Prostate gland (tissue), 2 donors: ENCODE results near the gene SOHLH2. TPM values are rescaled to one million over a fixed set of nuclear protein-coding genes. Genes with fewer than 3 reads are reported as not detected.

Experiments
- DNase-seq: peaks from one replicate; pipeline ENCODE4 v3.0.0-alpha.2; 2019; ENCODE audit warnings: low spot score
- H3K27ac ChIP-seq, 2 donors: fragments of 200-600 bp; sonication (generic); 2 replicates each; pipeline ENCODE4 v1.5.1; 2017 to 2019
- H3K27me3 ChIP-seq: fragments of 200-600 bp; sonication (generic); replicated peaks from 2 replicates; pipeline ENCODE4 v1.5.1; 2019; ENCODE audit not compliant: insufficient read depth
- H3K36me3 ChIP-seq, 2 donors: fragments of 200-600 bp; sonication (generic); 1 replicate in 1 of 2; 2 replicates in 1 of 2; pipeline versions ENCODE4 v1.5.1 to v1.8.1; 2017 to 2019
- H3K4me1 ChIP-seq: fragments of 200-600 bp; sonication (generic); replicated peaks from 2 replicates; pipeline ENCODE4 v1.5.1; 2019
- H3K4me3 ChIP-seq, 2 donors: fragments of 200-600 bp; sonication (generic); 2 replicates each; pipeline ENCODE4 v1.5.1; 2017 to 2019
- H3K9me3 ChIP-seq: fragments of 200-600 bp; sonication (generic); 2 replicates; pipeline ENCODE4 v1.5.1; 2017
- POLR2A ChIP-seq: fragments of 450-650 bp; IDR thresholded peaks from one replicate; pipeline ENCODE4 v1.6.1; 2016; ENCODE audit warnings: antibody characterized with exemption, mild to moderate bottlenecking
- POLR2AphosphoS5 ChIP-seq: sonication (generic); formaldehyde crosslinking; IDR thresholded peaks from one replicate; pipeline ENCODE4 v1.6.1; 2017; ENCODE audit warnings: antibody characterized with exemption
- WGBS: methylation state at CpG from one replicate; pipeline ENCODE4 v1.1.5; 2018; 5-methylcytosine and 5-hydroxymethylcytosine counted together
- intact Hi-C: fragments of 100-400 bp; cut with DNase I; formaldehyde crosslinking; loops from one replicate; pipeline ENCODE4 v1.14.2; 2022
- total RNA-seq, 2 donors: library from RNA; depleted of rRNA; stranded (reverse); fragments of >200 nt; gene quantifications; one replicate each; pipeline ENCODE4 v1.1.0, GENCODE V29; 2016
- TF ChIP-seq, protein P1 (sequence below), 4 experiments: fragments of 200-600 bp in 2 of 4; fragments of 450-650 bp in 2 of 4; sonication (generic) in 2 of 4; IDR thresholded peaks; 1 replicate in 3 of 4; 2 replicates in 1 of 4; pipeline ENCODE4 v1.5.1; 2016 to 2019; ENCODE audit warnings: antibody characterized with exemption in 4 of 4, mild to moderate bottlenecking in 2 of 4, moderate library complexity in 2 of 4

SOHLH2 gene
- total RNA-seq, 2 donors from 2014 or later, result 2.3 to 5.1 TPM

DNA sequence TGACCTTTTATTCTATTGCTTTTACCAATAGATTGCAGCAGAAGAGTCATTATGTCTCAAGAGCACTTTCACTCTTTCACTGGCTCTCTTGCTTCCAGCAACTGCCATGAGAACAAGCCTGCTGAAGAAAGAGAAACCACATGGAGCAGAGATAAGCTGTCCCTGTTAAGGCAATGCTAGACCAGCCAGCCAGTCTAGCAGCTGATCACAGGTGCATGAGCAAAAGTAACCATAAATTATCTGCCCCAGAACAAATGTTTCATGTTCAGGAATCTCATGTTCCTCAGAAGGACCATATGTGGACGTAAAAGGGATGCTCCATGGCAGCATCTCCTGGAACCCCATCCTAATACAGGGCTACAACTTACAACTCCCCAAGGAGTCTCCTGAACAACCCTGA, 62.8 kb downstream of the SOHLH2 start:
- Histone ChIP-seq H3K36me3 (no peaks in the 10 kb centered on the region), H3K4me3 (no peak overlapping the region), H3K27me3 (no peaks in the 10 kb centered on the region), H3K9me3 (no peaks in the 10 kb centered on the region), H3K27ac (no peak overlapping the region), H3K4me1 (no peaks in the 10 kb centered on the region)
- DNase-seq, result no peak
- TF ChIP-seq POLR2AphosphoS5 (no peak), POLR2A (no peak)
- TF ChIP-seq, protein P1, sequence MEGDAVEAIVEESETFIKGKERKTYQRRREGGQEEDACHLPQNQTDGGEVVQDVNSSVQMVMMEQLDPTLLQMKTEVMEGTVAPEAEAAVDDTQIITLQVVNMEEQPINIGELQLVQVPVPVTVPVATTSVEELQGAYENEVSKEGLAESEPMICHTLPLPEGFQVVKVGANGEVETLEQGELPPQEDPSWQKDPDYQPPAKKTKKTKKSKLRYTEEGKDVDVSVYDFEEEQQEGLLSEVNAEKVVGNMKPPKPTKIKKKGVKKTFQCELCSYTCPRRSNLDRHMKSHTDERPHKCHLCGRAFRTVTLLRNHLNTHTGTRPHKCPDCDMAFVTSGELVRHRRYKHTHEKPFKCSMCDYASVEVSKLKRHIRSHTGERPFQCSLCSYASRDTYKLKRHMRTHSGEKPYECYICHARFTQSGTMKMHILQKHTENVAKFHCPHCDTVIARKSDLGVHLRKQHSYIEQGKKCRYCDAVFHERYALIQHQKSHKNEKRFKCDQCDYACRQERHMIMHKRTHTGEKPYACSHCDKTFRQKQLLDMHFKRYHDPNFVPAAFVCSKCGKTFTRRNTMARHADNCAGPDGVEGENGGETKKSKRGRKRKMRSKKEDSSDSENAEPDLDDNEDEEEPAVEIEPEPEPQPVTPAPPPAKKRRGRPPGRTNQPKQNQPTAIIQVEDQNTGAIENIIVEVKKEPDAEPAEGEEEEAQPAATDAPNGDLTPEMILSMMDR (IDR thresholded peaks at IDR 0.05), result no peak
- intact Hi-C loops, result loop anchor here (10.0 kb wide), 1 partner anchor 123 kb away; no protein-coding TSS in a partner anchor
- 93% methylated on average over 1 of the region's 1 CpG for WGBS

DNA sequence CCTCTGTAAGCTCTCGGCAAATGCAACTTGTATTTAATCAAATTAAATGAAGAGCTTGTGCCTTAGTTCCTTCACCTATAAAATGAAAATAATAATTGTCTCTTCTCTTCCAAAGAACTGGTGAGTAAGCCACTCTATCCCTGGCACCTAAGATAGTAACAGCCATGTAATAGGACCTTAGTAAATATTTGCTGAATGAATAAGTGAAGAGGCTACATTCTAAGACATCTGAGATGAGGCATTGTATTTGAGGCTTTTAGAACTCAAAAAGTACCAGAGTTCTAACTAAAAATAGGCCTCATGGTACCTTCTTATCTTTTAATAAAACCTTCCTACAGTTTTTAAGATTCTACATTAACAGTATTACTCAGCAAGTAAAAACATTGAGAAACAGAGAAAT, 65.9 kb downstream of the SOHLH2 start:
- no peaks in the 10 kb centered on the region for H3K36me3 ChIP-seq
- H3K9me3 ChIP-seq, result no peaks in the 10 kb centered on the region
- no peak overlapping the region for H3K27ac ChIP-seq
- TF ChIP-seq, protein P1 (IDR thresholded peaks at IDR 0.05), result no peak
- TF ChIP-seq POLR2A, result no peak
- no peak for TF ChIP-seq POLR2AphosphoS5
- H3K27me3 ChIP-seq, result no peaks in the 10 kb centered on the region
- H3K4me1 ChIP-seq, result no peaks in the 10 kb centered on the region
- DNase-seq, result no peak
- no peak overlapping the region for H3K4me3 ChIP-seq
- intact Hi-C loops, result no loop called here
- 59% methylated on average over 1 of the region's 1 CpG for WGBS

DNA sequence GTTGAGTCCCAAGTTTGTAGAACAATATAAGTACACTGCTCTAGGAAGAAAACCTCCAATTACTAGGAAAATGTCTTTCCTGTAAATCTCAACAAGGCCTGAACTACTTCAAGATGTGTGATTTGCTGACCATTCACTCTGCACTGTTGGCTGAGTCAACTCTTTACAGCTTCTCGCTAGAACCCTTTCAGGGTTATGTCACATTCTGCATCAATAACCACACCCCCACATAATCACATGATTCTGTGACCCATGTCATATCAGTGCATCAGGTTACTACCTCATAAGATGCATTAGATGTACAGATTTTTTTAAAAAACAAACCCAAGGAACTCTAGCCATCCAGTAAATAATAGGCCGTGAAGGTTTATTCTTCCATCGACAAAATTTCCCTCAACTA, 67.0 kb downstream of the SOHLH2 start:
- Histone ChIP-seq H3K4me3 (no peak overlapping the region), H3K9me3 (no peaks in the 10 kb centered on the region), H3K27ac (no peak overlapping the region), H3K36me3 (no peaks in the 10 kb centered on the region), H3K27me3 (no peaks in the 10 kb centered on the region), H3K4me1 (no peaks in the 10 kb centered on the region)
- no peak for DNase-seq
- TF ChIP-seq POLR2AphosphoS5 (no peak), POLR2A (no peak)
- TF ChIP-seq, protein P1 (IDR thresholded peaks at IDR 0.05), result no peak
- intact Hi-C loops, result no loop called here
- 92% methylated on average over 3 of the region's 3 CpGs for WGBS

DNA sequence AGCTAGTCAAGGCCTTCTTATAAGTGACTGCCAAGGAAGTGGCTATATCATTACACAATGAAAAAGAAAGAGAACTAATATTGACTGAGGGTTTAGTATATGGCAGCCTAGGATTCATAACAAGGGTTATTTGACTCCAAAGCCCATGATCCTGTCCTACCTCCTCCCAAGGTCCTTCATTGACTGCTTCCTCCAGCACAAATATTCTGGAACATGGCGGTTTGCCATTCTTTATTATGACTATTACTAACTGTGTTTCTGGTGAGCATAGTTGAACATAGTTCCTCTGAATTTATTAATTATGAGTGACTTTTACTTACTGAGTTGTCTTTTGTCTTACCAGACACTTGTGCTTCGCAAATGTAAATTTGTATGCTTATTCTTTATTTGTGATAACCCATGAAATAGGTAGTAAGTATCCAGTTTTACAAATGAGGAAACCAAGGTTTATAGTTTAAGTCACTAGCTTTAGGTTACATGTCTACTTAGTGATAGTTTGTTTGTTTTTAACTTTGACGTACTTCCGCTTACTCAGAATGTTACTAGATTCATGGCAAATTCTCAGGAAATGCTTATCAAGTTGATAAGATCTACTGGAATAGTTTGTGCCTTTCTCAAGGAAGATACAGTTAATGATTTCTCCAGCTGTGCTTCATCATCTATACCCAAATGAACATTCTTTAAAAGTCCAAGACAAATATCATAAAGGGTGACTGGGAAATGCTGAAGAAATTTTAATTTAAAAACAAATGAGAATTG, 67.7 kb downstream of the SOHLH2 start:
- no peaks in the 10 kb centered on the region for H3K9me3 ChIP-seq
- intact Hi-C loops, result no loop called here
- no peaks in the 10 kb centered on the region for H3K4me1 ChIP-seq
- TF ChIP-seq, protein P1 (IDR thresholded peaks at IDR 0.05), result no peak
- no peak for TF ChIP-seq POLR2AphosphoS5
- no peak for TF ChIP-seq POLR2A
- H3K27ac ChIP-seq, result no peak overlapping the region
- 74% methylated on average over 4 of the region's 4 CpGs for WGBS
- H3K27me3 ChIP-seq, result no peaks in the 10 kb centered on the region
- no peak overlapping the region for H3K4me3 ChIP-seq
- no peaks in the 10 kb centered on the region for H3K36me3 ChIP-seq
- no peak for DNase-seq

DNA sequence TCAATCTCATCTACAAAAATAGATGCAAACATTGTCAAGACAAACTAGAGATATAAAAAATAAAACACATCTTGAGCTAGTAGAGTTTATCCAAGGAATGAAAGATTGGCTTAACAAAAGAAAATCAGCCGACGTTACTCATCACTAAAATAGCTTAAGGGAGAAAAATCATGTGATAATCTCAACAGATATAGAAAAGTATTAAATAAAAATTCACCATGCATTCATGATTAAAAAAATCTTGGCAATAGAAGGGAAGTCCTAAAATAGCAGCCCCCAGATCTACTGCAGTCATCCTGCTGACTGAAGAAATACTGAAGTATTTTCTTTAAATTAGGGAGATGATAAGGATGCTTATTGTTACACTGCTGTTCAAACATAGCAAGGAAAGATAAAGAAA, 70.6 kb downstream of the SOHLH2 start:
- intact Hi-C loops, result no loop called here
- no peak for DNase-seq
- no peak overlapping the region for H3K27ac ChIP-seq
- TF ChIP-seq, protein P1 (IDR thresholded peaks at IDR 0.05), result no peak
- TF ChIP-seq POLR2A (no peak), POLR2AphosphoS5 (no peak)
- no peak overlapping the region for H3K4me3 ChIP-seq
- no peaks in the 10 kb centered on the region for H3K4me1 ChIP-seq
- H3K9me3 ChIP-seq, result no peaks in the 10 kb centered on the region
- H3K27me3 ChIP-seq, result no peaks in the 10 kb centered on the region
- 68% methylated on average over 2 of the region's 2 CpGs for WGBS
- H3K36me3 ChIP-seq, result no peaks in the 10 kb centered on the region
